Smooth muscle cell (in vitro differentiated cells): ENCODE measurements around the gene ADGRG3. TPM values are rescaled to one million over a fixed set of nuclear protein-coding genes. Genes with fewer than 3 reads are reported as not detected.

Experiments used
- DNase-seq: peaks from one replicate; lab custom pipeline; 2025; ENCODE audit not compliant: unreplicated experiment; lab: John Stamatoyannopoulos, UW
- H2AFZ ChIP-seq: fragments of 200-600 bp; sonication (generic); 2 replicates; pipeline ENCODE4 v1.6.0; 2016; ENCODE audit warnings: antibody characterized with exemption, low read depth, mild to moderate bottlenecking
- H3F3A ChIP-seq: fragments of 200-600 bp; sonication (generic); 2 replicates; pipeline ENCODE4 v1.6.0; 2017; ENCODE audit warnings: antibody characterized with exemption, low read depth
- H3K27ac ChIP-seq: fragments of 200-600 bp; sonication (generic); 2 replicates; pipeline ENCODE4 v1.5.1; 2016; ENCODE audit warnings: low read depth, mild to moderate bottlenecking
- H3K27me3 ChIP-seq: fragments of 200-600 bp; sonication (generic); 2 replicates; pipeline ENCODE4 v1.6.1; 2016; ENCODE audit warnings: low read depth, mild to moderate bottlenecking
- H3K36me3 ChIP-seq: fragments of 200-600 bp; sonication (generic); 2 replicates; pipeline ENCODE4 v1.5.1; 2016; ENCODE audit warnings: low read depth
- H3K4me1 ChIP-seq: fragments of 200-600 bp; sonication (generic); 2 replicates; pipeline ENCODE4 v1.5.1; 2016; ENCODE audit warnings: low read depth
- H3K4me2 ChIP-seq: fragments of 200-600 bp; sonication (generic); 2 replicates; pipeline ENCODE4 v1.6.0; 2016; ENCODE audit warnings: mild to moderate bottlenecking
- H3K4me3 ChIP-seq: fragments of 200-600 bp; sonication (generic); 2 replicates; pipeline ENCODE4 v1.5.1; 2016; ENCODE audit warnings: mild to moderate bottlenecking
- H3K79me2 ChIP-seq: fragments of 200-600 bp; sonication (generic); 2 replicates; pipeline ENCODE4 v1.6.0; 2016; ENCODE audit warnings: low read depth, mild to moderate bottlenecking
- H3K9ac ChIP-seq: fragments of 200-600 bp; sonication (generic); 2 replicates; pipeline ENCODE4 v1.6.0; 2016; ENCODE audit warnings: low read depth
- H3K9me3 ChIP-seq: fragments of 200-600 bp; sonication (generic); replicated peaks from 2 replicates; pipeline ENCODE4 v1.5.1; 2016; ENCODE audit warnings: low read depth
- H4K20me1 ChIP-seq: fragments of 200-600 bp; sonication (generic); 2 replicates; pipeline ENCODE4 v1.6.0; 2016; ENCODE audit warnings: low read depth
- CTCF ChIP-seq: fragments of 200-600 bp; sonication (generic); IDR thresholded peaks from 2 replicates; pipeline ENCODE4 v1.5.1; 2017; ENCODE audit warnings: borderline replicate concordance, mild to moderate bottlenecking, antibody characterized with exemption; ENCODE audit not compliant: insufficient read depth, poor library complexity, severe bottlenecking
- WGBS: methylation state at CpG from one replicate; pipeline ENCODE4 v1.1.7; 2016; ENCODE audit warnings: low lambda C conversion rate; 5-methylcytosine and 5-hydroxymethylcytosine counted together
- polyA plus RNA-seq: library from polyadenylated mRNA; unstranded; fragments of >200 nt; fragmentation: Nextera tagmentation; extraction: Ambion mirVana; gene quantifications from 2 replicates; pipeline ENCODE4 v1.2.1, GENCODE V29; 2016
- total RNA-seq: library from RNA; depleted of rRNA; stranded (reverse); fragments of >200 nt; gene quantifications from 2 replicates; pipeline ENCODE4 v1.2.3, GENCODE V29; 2014

Gene ADGRG3
- total and polyA plus RNA-seq, 2 experiments from 2014 or later, result 0.13 TPM; not detected in 1

GRCh38 chr16:57677622-57678369 is 9.7 kb downstream of the ADGRG3 start:
- DNase-seq, result no peak
- Histone ChIP-seq H3K4me2 (no peak overlapping the region), H3K4me3 (no peak overlapping the region), H3K9ac (no peak overlapping the region), H3F3A (no peaks in the 10 kb centered on the region), H3K79me2 (no peaks in the 10 kb centered on the region), H3K9me3 (no peaks in the 10 kb centered on the region), H3K36me3 (no peaks in the 10 kb centered on the region), H2AFZ (no peak overlapping the region), H3K27me3 (no peaks in the 10 kb centered on the region), H3K27ac (no peak overlapping the region), H4K20me1 (no peaks in the 10 kb centered on the region), H3K4me1 (peaks cover 12% of the 10 kb centered on the region)
- no peak for TF ChIP-seq CTCF
- 73% methylated on average over 14 of the region's 14 CpGs for WGBS

GRCh38 chr16:57679016-57679415 is 10.9 kb downstream of the ADGRG3 start:
- no peak overlapping the region for H3K4me3 ChIP-seq
- TF ChIP-seq CTCF, result no peak
- H3K9me3 ChIP-seq, result no peaks in the 10 kb centered on the region
- H3K9ac ChIP-seq, result no peak overlapping the region
- no peak for DNase-seq
- no peaks in the 10 kb centered on the region for H3K79me2 ChIP-seq
- no peak overlapping the region for H2AFZ ChIP-seq
- H3K4me1 ChIP-seq, result peaks cover 12% of the 10 kb centered on the region
- H3K4me2 ChIP-seq, result no peak overlapping the region
- H4K20me1 ChIP-seq, result no peaks in the 10 kb centered on the region
- no peaks in the 10 kb centered on the region for H3F3A ChIP-seq
- no peaks in the 10 kb centered on the region for H3K27me3 ChIP-seq
- no peak overlapping the region for H3K27ac ChIP-seq
- WGBS, result 86% methylated on average over 12 of the region's 12 CpGs
- no peaks in the 10 kb centered on the region for H3K36me3 ChIP-seq

DNA sequence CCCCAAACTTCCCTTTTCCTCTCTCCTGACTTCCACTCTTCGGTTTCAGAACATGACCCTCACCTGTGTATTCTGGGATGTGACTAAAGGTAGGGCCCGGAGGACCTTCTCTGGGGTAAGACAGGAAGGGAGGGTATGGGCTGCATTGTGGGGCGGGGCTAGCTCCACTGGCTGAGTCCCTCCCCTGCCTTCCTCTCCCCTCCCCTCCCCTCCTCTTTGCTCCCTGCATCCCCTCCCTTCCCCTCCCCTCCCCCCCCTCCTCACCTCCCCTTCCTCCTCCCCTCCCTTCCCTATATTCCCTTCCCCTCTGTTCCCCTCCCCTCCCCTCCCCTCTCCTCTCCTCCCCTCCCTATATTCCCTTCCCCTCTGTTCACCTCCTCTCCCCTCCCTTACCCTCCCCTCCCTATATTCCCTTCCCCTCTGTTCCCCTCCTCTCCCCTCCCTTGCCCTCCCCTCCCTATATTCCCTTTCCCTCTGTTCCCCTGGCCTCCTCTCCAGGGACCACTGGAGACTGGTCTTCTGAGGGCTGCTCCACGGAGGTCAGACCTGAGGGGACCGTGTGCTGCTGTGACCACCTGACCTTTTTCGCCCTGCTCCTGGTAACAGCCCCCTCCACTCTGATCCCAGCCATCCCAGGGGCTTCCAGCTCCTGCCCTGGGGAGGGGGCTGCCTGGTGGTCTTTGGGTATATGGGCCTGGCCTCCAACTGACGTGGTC is 11.8 kb downstream of the ADGRG3 start:
- no peaks in the 10 kb centered on the region for H3K27me3 ChIP-seq
- no peak overlapping the region for H3K27ac ChIP-seq
- H3K4me3 ChIP-seq, result no peak overlapping the region
- no peak overlapping the region for H3K9ac ChIP-seq
- peaks cover 12% of the 10 kb centered on the region for H3K4me1 ChIP-seq
- H2AFZ ChIP-seq, result no peak overlapping the region
- H3K9me3 ChIP-seq, result no peaks in the 10 kb centered on the region
- 89% methylated on average over 7 of the region's 7 CpGs for WGBS
- H4K20me1 ChIP-seq, result no peaks in the 10 kb centered on the region
- TF ChIP-seq CTCF, result no peak
- no peak overlapping the region for H3K4me2 ChIP-seq
- no peak for DNase-seq
- H3K36me3 ChIP-seq, result no peaks in the 10 kb centered on the region
- no peaks in the 10 kb centered on the region for H3K79me2 ChIP-seq
- no peaks in the 10 kb centered on the region for H3F3A ChIP-seq
